Measurements from ENCODE around the gene MYL9. TPM values are rescaled to one million over a fixed set of nuclear protein-coding genes. Genes with fewer than 3 reads are reported as not detected.
A peak's percentile ranks its signal among the peaks of the same experiment; 100 is the strongest.
"Not testable (repeated sequence)": the region's sequence is repeated elsewhere in the genome, so short reads cannot be mapped to it uniquely, and the experiment has no call there.

MYL9 gene
- 1.3 and 2.0 TPM in 2 replicates for total RNA-seq

DNA sequence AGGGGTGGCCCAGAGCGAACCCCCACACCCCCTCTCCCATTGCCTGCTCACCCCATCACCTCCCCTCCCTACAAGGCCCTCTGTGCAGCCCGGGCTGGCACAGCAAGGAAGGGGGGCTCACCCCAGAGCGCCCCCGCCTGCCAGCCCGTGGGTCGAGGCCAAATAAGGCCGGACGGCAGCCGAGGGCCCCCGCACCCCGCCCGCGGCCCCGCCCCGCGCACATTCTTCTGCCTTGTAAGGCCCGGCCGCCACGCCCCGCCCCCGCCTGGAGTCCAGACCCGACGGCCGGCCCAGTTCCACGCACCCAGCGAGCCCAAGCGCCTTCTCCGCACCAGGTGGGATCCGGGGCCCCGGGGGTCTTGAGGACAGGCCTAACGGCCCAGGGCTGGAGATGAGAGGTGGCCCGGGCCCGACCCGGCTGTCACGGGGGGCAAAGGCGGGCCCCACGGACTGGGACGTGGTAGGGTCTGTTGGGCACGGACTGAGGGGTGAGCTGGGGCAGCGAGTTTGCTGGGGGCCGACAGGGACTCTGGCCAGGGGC lies at the start of gene MYL9:
MYL9 (plus strand) TSS at position 293 of the 541 bp plus-strand sequence. CDS start 3,366 bp downstream, outside the sequence.
- DNase-seq (ENCODE audit: low read depth, low spot score) = no peak

DNA sequence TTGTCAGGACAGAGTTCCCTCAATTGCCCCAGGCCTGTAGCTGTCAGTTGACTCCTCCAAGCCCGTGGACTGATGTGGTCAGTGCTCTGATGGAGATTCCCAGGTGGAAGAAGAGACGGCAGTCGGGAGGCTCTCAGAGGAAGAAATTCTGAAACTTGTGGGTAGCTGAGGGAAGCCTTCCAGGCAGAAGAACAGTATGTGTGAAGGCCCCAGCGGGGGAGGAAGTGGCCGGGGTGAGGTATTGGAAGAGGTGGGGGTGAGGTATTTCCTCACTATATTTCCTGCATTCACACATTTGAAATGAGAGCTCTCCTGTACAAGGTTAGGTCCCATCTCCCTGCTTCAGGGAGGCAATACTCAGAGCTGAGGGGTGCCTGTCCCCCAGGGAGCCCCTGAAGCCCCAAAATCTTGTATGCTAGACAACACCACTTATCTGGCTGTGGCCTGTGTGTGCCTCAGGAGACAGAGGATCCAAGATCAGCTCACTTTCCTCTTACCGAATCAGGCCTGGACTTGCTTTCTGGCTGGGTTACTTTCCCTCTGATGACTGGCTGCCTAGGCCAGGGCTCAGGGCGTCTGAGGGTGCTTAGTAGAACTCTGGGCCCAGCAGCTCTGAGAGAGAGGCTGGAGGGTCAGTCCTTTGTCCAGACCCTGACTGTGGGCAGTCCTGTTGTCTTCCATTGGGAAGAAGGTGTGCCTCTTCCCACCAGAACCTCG lies 49.3 kb upstream of the MYL9 start:
- DNase-seq (ENCODE audit: low read depth, low spot score) = no peak

DNA sequence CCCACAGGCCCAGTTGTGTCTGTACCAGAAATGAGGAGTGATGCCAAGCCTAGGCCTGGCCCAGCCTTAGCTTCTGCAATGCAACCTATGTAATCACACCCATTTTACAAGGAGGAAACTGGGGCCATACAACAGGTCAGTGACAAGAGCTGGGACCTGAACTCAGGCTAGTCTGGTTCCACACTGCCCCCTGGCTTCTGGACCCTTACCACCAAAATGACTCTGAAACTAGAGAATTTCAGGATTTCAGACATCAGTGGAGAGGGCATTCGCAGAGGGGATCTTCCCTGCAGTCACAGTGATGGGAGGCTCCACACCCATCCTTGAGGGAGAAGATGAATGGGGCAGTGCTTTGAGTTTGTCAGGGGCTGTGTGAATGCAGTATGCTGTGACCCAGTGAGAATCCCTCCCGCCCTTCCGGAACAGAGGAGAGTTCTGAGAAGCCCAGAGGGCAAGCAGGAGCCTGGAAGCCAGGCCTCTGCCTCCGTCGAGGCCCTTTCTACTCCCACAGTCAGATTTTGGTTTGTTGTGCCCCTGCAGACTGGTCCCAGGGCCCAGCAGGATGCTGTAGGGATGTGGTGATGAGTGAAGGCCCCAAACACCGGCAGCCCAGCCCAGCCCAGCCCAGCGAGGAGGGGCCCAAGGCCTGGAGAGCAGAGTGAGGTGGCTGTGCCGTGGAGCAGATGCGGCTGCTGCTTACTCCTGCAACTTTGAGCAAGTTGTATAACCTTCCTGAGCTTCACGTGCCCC lies 48.1 kb upstream of the MYL9 start:
- no peak for DNase-seq (ENCODE audit: low read depth, low spot score)

DNA sequence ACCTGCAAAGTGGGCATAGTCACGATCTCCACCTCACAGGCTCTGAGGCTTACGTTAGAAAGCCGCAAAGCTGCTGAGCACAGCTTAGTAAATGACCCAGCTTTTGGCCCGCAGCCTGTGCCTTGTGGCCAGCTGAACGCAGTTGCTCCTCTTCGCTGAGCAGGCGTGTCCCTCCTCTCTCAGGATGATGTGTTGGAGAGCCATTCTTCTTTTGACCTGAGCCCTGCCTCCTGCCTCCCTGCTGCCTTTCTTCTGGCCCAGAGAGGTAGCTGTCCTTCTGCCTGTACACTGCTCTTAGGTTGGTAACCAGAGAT lies 47.6 kb upstream of the MYL9 start:
- no peak for DNase-seq (ENCODE audit: low read depth, low spot score)

DNA sequence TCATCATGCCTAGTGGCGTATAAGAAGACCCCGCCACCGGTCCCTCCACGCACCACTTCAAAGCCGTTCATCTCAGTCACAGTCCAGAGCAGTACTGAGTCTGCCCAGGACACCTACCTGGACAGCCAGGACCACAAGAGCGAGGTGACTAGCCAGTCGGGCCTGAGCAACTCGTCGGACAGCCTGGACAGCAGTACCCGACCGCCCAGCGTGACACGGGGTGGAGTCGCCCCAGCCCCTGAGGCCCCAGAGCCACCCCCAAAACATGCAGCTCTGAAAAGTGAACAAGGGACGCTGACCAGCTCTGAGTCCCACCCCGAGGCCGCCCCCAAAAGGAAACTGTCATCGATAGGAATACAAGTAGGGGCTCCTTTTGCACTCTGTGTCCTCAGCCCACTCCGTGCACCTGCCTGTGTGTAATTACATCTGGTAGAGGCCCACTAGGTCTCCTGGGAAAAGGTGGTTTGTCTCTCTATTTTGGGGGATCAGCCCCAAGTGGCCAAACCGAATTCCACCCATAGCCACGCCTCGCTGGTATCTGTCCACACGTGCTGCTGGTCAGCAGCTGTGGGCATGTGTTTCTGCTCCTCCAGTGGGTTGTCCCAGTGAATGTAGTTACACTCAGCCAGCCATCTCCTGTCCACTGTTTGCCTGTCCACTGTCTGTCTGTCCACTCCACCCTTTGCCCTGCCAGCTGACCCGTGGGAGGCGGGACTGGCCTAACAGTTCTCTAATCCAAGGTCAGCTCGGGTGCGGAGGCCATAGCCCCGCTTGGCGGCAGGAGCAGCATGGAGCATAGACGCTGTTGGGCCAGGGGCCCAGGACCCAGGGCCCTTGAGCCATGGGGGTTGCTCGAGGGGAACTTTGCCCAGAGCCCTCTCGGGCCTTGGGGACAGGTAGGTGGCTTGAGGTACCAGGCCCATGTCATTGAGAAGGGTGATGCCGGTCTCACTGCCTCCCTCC lies 44.3 kb upstream of the MYL9 start:
- DNase-seq (ENCODE audit: low read depth, low spot score) = no peak

DNA sequence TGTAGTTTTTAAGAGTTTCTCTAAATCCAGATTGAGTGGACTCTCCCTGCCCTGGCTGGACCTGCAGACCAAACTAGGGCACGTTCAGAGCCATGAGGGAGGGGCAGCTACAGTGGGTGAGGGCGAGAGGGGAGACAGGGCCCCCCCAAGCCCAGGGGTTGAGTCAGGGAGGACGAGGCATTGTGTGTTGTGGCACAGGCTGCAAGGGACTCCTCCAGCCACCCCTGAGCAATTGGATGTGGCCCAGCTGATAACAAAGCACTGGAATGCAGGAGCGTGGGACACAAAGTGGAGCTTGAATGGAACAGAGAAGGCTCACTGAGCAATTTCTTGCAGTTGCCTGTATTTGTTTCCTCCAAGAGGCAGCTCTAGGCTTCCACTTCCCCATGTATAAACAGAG lies 43.5 kb upstream of the MYL9 start:
- peak; percentile 20 for DNase-seq (ENCODE audit: low read depth, low spot score)

DNA sequence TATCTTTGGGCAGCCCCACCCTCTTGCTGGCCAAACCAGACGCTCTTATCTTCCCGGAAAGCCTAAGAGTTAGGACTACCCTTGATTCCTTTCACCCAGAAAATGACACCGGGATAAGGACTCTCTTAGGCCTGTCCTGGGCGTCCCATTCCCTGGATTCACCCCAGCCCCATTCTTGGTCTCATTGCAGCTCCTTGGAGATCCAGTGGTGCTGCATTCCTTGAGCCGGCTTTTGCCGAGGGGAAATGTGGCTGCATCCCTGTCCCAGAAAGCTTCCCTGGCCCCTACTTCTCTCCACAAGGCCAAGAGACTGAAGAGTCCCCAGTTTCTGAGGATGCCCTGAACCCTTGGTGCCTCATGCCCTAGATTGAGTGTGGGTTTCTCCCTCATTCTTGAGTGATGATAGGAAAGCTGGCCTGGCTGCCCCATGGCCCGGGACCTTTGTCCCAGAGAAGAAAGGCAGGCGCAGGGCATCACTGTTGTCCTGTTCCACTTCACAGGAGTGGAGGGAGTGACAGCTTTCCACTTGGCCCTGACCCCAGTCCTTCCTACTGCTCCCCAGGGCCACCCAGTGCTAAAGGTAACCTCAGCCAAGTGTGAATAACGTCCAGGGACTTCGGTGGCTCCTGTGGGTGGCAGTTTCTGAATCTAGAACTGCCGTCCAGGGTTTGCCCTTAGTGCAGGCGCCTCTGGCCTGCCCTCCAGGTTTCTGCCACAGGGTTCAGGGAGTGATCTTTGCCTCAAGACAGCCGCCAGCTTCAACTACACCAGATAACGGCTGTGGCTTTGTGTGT lies 42.7 kb upstream of the MYL9 start:
- no peak for DNase-seq (ENCODE audit: low read depth, low spot score)

DNA sequence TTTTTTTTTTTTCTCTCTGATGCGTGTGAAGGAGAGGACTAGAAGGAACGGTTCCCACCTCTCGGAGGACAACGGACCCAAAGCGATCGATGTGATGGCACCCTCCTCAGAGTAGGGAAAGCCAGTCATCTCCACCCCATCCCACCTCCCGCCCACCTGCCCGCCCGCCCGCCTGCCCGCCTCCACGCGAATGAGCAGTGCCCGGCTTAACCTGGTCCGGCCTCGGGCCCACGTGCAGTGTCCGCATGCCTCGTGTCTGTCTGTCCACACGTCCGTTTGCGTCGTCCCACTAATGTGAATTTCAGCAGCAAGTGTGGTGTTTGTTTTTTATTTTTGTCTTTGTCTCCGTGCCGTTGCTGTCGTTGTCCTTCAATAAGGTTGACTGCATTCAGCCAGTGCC lies 42.1 kb upstream of the MYL9 start:
- no peak for DNase-seq (ENCODE audit: low read depth, low spot score)

DNA sequence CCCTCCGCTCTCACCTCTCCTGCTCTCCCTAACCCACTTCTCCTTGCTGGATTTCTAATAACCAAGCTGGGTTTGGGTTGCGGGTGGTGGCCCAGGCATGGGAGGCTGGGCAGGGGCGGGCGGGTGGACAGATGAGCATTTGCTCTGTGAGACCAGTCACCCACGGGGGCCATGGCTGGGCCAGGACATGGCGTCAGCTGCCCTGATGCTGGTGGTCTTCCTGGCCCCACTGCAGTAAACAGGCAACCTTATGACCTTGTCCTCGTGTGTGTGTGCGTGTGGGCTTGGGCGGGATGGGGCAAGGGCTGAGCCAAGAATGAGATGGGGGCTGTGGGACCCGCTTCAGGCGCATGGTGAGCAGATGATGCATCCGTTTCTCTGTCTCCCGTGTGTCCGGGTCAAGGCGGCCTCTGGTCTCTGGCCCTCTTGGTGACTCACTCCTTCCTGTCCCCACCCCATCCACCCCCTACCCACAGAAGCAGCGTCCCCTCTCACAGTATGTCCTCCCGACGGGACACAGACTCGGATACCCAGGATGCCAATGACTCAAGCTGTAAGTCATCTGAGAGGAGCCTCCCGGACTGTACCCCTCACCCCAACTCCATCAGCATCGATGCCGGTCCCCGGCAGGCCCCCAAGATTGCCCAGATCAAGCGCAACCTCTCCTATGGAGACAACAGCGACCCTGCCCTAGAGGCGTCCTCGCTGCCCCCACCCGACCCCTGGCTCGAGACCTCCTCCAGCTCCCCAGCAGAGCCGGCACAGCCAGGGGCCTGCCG lies 41.4 kb upstream of the MYL9 start:
- no peak for DNase-seq (ENCODE audit: low read depth, low spot score)

DNA sequence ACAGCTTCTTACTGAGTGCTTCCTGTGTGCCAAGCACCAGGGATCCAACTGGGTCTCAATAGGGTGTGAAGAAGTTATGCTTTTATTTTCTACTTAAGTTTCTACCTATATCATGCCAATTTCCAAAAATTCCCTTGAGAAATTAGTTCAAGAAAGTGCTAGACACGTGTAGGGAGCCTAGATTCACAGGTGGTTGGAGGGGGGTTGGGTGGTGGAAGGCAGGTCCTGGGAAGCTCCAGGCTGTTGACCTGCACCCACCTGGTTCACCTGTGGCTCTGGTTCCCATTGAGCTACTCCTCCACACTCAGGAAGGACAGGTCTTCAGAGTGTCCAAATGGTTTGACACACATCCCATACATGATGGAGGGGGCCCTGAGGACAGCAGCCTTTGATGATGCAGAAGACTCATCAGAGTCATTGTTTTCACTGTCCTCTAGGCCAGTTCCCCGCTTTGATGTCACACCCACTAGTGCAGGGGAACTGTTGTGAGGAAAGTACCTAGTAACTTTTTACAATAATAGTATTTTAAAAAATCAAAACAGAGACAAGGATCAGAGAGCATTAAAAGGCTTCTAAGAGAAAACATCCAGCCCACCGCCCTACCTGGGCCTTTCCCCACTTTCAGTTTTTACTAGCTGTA lies 39.8 kb upstream of the MYL9 start:
- DNase-seq (ENCODE audit: low read depth, low spot score) = no peak

DNA sequence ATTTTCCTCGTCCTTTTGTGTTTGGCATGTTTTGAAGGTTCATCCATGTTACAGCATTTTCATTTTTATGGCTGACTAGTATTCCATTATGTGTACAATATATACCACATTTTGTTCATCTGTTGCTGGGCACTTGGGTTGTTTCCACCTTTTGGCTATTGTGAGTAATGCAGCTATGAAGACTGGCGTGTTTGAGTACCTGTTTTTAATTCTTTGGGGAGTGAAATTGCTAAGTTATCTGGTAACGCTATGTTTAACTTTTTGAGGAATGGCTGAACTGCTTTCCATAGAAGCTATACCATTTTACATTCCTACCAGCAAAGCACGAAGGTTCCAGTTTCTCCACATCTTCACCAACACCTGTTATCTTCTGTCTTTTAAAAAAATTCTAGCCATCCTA lies 37.0 kb upstream of the MYL9 start:
- no peak for DNase-seq (ENCODE audit: low read depth, low spot score)

DNA sequence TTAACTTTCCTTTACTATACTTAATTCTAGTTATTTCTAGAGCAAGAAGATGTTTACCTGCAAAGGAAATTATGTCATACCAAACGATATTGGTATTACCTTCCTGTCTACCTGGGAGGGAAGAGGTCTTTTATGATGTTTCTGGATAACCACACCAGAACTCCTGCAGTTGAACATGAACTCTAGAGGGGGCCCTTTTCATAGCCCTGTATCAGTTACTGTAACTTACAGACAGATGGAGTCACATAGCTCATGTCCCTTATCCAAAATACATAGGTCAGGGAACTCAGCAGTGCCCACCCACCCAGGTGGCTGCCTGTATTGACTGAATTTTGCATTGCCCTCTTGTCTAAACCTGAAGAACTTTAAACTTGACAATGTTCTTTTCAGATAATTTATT lies 35.1 kb upstream of the MYL9 start:
- DNase-seq (ENCODE audit: low read depth, low spot score) = no peak

DNA sequence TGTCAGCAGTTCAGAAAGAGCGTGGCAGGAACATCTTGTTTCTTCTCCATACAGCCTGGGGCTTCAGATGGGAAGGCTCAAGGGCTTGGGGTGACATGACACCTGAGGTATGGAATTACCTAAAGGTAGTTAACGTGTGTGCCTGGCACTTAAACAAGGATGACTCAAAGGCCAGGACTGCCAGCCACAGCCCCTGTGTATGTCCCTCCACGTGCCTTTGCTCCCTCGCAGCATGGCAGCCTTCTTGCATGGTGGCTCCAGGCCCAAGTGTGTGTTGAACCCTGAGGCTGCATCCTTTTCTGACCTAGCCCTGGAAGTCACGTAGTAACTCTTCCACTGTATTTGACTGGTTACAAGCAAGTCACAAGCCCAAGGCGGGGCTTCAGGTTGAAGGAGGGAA lies 33.6 kb upstream of the MYL9 start:
- DNase-seq (ENCODE audit: low read depth, low spot score) = no peak

DNA sequence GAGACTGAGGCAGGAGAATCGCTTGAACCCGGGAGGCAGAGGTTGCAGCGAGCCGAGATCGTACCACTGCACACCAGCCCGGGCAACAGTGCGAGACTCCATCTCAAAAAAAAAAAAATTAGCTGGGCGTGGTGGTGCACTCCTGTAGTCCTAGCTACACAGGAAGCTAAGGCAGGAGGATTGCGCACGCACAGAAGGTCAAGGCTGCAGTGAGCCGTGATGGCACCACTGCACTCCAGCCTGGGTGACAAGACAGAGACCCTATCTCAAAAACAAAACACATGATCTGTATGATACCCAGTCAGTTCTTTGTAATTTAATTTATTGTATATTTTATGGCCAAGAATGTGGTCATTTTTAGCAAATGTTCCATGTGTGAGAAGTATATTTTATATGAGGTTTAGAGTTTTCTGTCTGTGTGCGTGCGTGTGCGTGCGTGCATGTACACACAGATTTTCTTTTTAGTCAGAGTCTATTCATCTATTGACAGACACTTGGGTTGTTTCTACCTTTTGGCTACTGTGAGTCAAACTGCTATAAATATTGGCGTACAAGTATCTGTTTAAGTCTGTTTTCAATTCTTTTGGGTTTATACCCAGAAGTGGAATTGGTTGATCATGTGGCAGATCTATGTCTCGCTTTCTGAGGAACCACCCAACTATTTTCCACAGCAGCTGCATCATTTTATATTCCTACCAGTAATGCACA lies 22.2 kb upstream of the MYL9 start:
- no peak for DNase-seq (ENCODE audit: low read depth, low spot score)

DNA sequence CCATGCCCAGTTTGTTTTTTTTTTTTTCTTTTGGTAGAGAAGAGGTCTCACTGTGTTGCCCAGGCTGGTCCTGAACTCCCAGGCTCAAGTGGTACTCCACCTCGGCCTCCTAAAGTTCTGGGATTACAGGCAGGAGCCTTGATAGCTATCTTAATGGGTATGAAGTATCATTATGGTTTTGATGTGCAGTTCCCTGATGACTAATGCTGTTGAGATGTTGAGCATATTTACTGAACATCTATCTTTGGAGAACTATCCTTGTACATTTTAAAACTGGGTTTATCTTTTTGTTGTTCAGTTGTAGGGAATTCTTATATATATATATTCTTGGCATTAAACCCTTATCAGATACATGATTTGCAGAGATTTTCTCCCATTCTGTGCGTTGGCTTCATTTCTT lies 21.4 kb upstream of the MYL9 start:
- DNase-seq (ENCODE audit: low read depth, low spot score) = no peak

DNA sequence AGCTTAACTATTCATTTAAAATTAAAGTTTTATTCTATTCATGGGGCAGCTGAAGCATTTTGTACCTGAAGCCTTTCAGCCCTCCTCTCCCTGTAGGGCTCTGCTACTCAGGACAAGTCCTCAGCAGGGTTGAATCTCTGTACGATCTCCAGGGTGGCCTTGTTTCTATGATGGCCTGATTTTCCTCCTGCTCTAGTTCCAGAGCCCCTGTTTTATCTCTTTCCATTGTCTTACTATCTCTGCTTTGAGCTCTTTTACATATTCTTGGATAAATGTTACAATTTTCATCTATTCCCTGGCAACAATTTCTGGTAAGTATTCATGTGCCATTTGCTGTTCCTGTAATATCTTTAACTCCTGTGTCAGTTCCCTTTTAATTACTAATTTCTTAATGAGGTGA lies 19.8 kb upstream of the MYL9 start:
- DNase-seq (ENCODE audit: low read depth, low spot score) = no peak

DNA sequence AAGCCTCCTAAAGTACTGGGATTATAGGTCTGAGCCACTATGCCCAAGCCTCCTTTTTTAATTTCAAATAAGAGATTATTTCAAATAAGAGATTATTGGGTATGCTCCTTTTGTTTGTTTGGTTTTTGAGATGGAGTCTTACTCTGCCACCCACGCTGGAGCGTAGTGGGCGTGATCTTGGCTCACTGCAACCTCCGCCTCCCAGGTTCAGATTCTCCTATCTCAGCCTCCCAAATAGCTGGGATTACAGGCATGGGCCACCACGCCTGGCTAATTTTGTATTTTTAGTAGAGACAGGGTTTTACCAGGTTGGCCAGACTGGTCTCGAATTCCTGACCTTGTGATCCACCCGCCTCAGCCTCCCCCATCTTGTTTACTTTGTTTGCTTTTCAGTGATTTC lies 18.9 kb upstream of the MYL9 start:
- not testable (repeated sequence) for DNase-seq (ENCODE audit: low read depth, low spot score)

DNA sequence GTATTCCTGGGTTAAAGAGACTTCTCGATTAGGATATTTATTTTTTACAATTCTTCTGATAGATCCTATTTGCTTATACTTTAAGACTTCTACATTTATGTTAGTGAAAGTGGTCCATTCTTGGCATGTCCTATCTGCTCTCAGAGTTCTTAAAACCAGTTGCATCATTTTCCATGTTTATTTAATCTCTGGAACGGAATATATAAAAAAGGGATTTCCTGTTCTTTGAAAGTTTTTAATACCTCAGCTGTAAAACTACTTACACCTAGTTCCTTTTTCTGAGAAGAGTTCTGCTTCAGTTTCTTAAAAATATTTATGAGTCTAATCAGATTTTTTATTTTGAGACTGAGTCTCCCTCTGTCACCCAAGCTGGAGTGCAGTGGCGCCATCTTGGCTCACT lies 18.0 kb upstream of the MYL9 start:
- no peak for DNase-seq (ENCODE audit: low read depth, low spot score)

Data from pulmonary artery endothelial cell (primary cell).